ENCODE data around the gene METRNL. TPM values are rescaled to one million over a fixed set of nuclear protein-coding genes. Genes with fewer than 3 reads are reported as not detected.
A peak's percentile ranks its signal among the peaks of the same experiment; 100 is the strongest.

METRNL gene
- total RNA-seq, 1 experiment from 2014 or later: 37.6 TPM

GRCh38 chr17:83080579-83080857, 1.1 kb downstream of the METRNL start:
- DNase-seq (ENCODE audit: low read depth): no peak

- no peak for DNase-seq (ENCODE audit: low read depth)
Measured at GRCh38 chr17:83080858-83081683, 1.7 kb downstream of the METRNL start.

- no peak for DNase-seq (ENCODE audit: low read depth)
Measured at GRCh38 chr17:83081684-83082201, 2.3 kb downstream of the METRNL start.

GRCh38 chr17:83082424-83082823, 3.0 kb downstream of the METRNL start:
- no peak for DNase-seq (ENCODE audit: low read depth)

- DNase-seq (ENCODE audit: low read depth): no peak
Measured at GRCh38 chr17:83082909-83083367, 3.5 kb downstream of the METRNL start.

- DNase-seq (ENCODE audit: low read depth): peak; percentile 94
Measured at GRCh38 chr17:83083368-83084201, 4.2 kb downstream of the METRNL start.

GRCh38 chr17:83084214-83084613, 4.8 kb downstream of the METRNL start:
- DNase-seq (ENCODE audit: low read depth): no peak

- DNase-seq (ENCODE audit: low read depth): no peak
Measured at GRCh38 chr17:83084621-83085056, 5.2 kb downstream of the METRNL start.

GRCh38 chr17:83085103-83085502, 5.7 kb downstream of the METRNL start:
- no peak for DNase-seq (ENCODE audit: low read depth)

- DNase-seq (ENCODE audit: low read depth): no peak
Measured at GRCh38 chr17:83085526-83086198, 6.3 kb downstream of the METRNL start.

GRCh38 chr17:83086199-83086880, 6.9 kb downstream of the METRNL start:
- no peak for DNase-seq (ENCODE audit: low read depth)

GRCh38 chr17:83086907-83087787, 7.7 kb downstream of the METRNL start:
- no peak for DNase-seq (ENCODE audit: low read depth)

- no peak for DNase-seq (ENCODE audit: low read depth)
Measured at GRCh38 chr17:83087788-83088360, 8.5 kb downstream of the METRNL start.

GRCh38 chr17:83088451-83088850, 9.0 kb downstream of the METRNL start:
- DNase-seq (ENCODE audit: low read depth): no peak

- DNase-seq (ENCODE audit: low read depth): no peak
Measured at GRCh38 chr17:83088909-83089308, 9.5 kb downstream of the METRNL start.

GRCh38 chr17:83089328-83090132, 10.1 kb downstream of the METRNL start:
- no peak for DNase-seq (ENCODE audit: low read depth)

- no peak for DNase-seq (ENCODE audit: low read depth)
Measured at GRCh38 chr17:83090444-83091256, 11.2 kb downstream of the METRNL start.

Measured in M059J (cell line).